Measurements from ENCODE around the gene SHANK3.

SHANK3 gene

GRCh38 chr22:50696251-50696798, 23.7 kb downstream of the SHANK3 start:
- TF ChIP-seq CTCF (IDR thresholded peaks at IDR 0.05; ENCODE audit: unreplicated experiment in 3 of 3): no peak
- Mint-ChIP-seq H3K4me3 (peak overlapping the region; percentile 82 to 85 (median 83)), H3K9me3 (peaks cover 4% of the 10 kb centered on the region), H3K36me3 (ENCODE audit: low read depth) (no peaks in the 10 kb centered on the region), H3K27me3 (ENCODE audit: low read depth) (peaks cover 7% of the 10 kb centered on the region), H3K4me1 (peaks cover 5% of the 10 kb centered on the region), H3K27ac (no peak overlapping the region)

- Mint-ChIP-seq H3K36me3 (ENCODE audit: low read depth) (no peaks in the 10 kb centered on the region), H3K27ac (no peak overlapping the region), H3K4me1 (peaks cover 5% of the 10 kb centered on the region), H3K9me3 (no peaks in the 10 kb centered on the region), H3K4me3 (peak overlapping the region; percentile 82 to 85 (median 83)), H3K27me3 (ENCODE audit: low read depth) (peaks cover 7% of the 10 kb centered on the region)
- peak; percentile 51 to 64 (median 51) for TF ChIP-seq CTCF (IDR thresholded peaks at IDR 0.05; ENCODE audit: unreplicated experiment in 3 of 3)
Measured at GRCh38 chr22:50696799-50697561, 24.4 kb downstream of the SHANK3 start.

- H3K27ac Mint-ChIP-seq: no peak overlapping the region
- H3K9me3 Mint-ChIP-seq: no peaks in the 10 kb centered on the region
- H3K4me1 Mint-ChIP-seq: peaks cover 5% of the 10 kb centered on the region
- H3K36me3 Mint-ChIP-seq (ENCODE audit: low read depth): no peaks in the 10 kb centered on the region
- H3K4me3 Mint-ChIP-seq: peak overlapping the region; percentile 82 to 83 (median 83)
- TF ChIP-seq CTCF (IDR thresholded peaks at IDR 0.05; ENCODE audit: unreplicated experiment in 3 of 3): no peak
- peaks cover 7% of the 10 kb centered on the region for H3K27me3 Mint-ChIP-seq (ENCODE audit: low read depth)
Measured at GRCh38 chr22:50697667-50698506, 25.3 kb downstream of the SHANK3 start.

GRCh38 chr22:50698546-50698945, 25.9 kb downstream of the SHANK3 start:
- peaks cover 5% of the 10 kb centered on the region for H3K4me1 Mint-ChIP-seq
- TF ChIP-seq CTCF (IDR thresholded peaks at IDR 0.05; ENCODE audit: unreplicated experiment in 3 of 3): no peak
- peak overlapping the region; percentile 81 to 83 (median 82) for H3K4me3 Mint-ChIP-seq
- peaks cover 7% of the 10 kb centered on the region for H3K27me3 Mint-ChIP-seq (ENCODE audit: low read depth)
- H3K27ac Mint-ChIP-seq: peak overlapping the region in 1 of 3 experiments; percentile 54
- H3K36me3 Mint-ChIP-seq (ENCODE audit: low read depth): peaks cover 4% of the 10 kb centered on the region
- no peaks in the 10 kb centered on the region for H3K9me3 Mint-ChIP-seq

- Mint-ChIP-seq H3K4me3 (peak overlapping the region; percentile 81 to 83 (median 82)), H3K27me3 (ENCODE audit: low read depth) (peaks cover 7% of the 10 kb centered on the region), H3K27ac (peak overlapping the region in 1 of 3 experiments; percentile 93), H3K36me3 (ENCODE audit: low read depth) (peaks cover 4% of the 10 kb centered on the region), H3K9me3 (no peaks in the 10 kb centered on the region), H3K4me1 (peaks cover 5% of the 10 kb centered on the region)
- no peak for TF ChIP-seq CTCF (IDR thresholded peaks at IDR 0.05; ENCODE audit: unreplicated experiment in 3 of 3)
Measured at GRCh38 chr22:50699001-50699755, 26.6 kb downstream of the SHANK3 start.

Measured in nephron (organoid).